GM21786 (cell line): ENCODE measurements around the gene NOTO.

Experiments
- ATAC-seq: cut with Tn5 transposase; IDR thresholded peaks from one replicate; pipeline ENCODE4 v1.9.1; 2021; ENCODE audit not compliant: unreplicated experiment

The NOTO gene

GRCh38 chr2:73233932-73234832, 31.8 kb downstream of the NOTO start, which contains the start of gene CCT7:
TSS of gene CCT7 (plus strand) at chr2:73234308. CDS start at chr2:73234379, 71 bp downstream.
- peak; percentile 55 for ATAC-seq

- no peak for ATAC-seq
These were observed 33.1 kb downstream of the NOTO start for GRCh38 chr2:73235315-73236028.

GRCh38 chr2:73237168-73237567, 34.8 kb downstream of the NOTO start:
- no peak for ATAC-seq

GRCh38 chr2:73238149-73238548, 35.8 kb downstream of the NOTO start:
- ATAC-seq: no peak

GRCh38 chr2:73238976-73239375, 36.6 kb downstream of the NOTO start:
- no peak for ATAC-seq

GRCh38 chr2:73239776-73240175, 37.4 kb downstream of the NOTO start:
- no peak for ATAC-seq

GRCh38 chr2:73243884-73244570, 41.7 kb downstream of the NOTO start:
- ATAC-seq: no peak

- no peak for ATAC-seq
These were observed 42.2 kb downstream of the NOTO start for GRCh38 chr2:73244580-73244979.

- ATAC-seq: no peak
These were observed 44.5 kb downstream of the NOTO start for GRCh38 chr2:73246850-73247249.

- ATAC-seq: no peak
These were observed 47.3 kb downstream of the NOTO start for GRCh38 chr2:73249636-73250035.

GRCh38 chr2:73250872-73251846, 48.8 kb downstream of the NOTO start:
- no peak for ATAC-seq

GRCh38 chr2:73252238-73253027, 50.1 kb downstream of the NOTO start:
- ATAC-seq: no peak

- ATAC-seq: no peak
These were observed 51.0 kb downstream of the NOTO start for GRCh38 chr2:73253400-73253799.

GRCh38 chr2:73253901-73254300, 51.5 kb downstream of the NOTO start:
- no peak for ATAC-seq

GRCh38 chr2:73254343-73255006, 52.1 kb downstream of the NOTO start:
- no peak for ATAC-seq

- no peak for ATAC-seq
These were observed 52.8 kb downstream of the NOTO start for GRCh38 chr2:73255007-73255644.

- no peak for ATAC-seq
These were observed 53.7 kb downstream of the NOTO start for GRCh38 chr2:73255907-73256617.

GRCh38 chr2:73256618-73256922, 54.2 kb downstream of the NOTO start:
- no peak for ATAC-seq
